ENCODE measurements around the gene TMC2.

TMC2 gene

DNA sequence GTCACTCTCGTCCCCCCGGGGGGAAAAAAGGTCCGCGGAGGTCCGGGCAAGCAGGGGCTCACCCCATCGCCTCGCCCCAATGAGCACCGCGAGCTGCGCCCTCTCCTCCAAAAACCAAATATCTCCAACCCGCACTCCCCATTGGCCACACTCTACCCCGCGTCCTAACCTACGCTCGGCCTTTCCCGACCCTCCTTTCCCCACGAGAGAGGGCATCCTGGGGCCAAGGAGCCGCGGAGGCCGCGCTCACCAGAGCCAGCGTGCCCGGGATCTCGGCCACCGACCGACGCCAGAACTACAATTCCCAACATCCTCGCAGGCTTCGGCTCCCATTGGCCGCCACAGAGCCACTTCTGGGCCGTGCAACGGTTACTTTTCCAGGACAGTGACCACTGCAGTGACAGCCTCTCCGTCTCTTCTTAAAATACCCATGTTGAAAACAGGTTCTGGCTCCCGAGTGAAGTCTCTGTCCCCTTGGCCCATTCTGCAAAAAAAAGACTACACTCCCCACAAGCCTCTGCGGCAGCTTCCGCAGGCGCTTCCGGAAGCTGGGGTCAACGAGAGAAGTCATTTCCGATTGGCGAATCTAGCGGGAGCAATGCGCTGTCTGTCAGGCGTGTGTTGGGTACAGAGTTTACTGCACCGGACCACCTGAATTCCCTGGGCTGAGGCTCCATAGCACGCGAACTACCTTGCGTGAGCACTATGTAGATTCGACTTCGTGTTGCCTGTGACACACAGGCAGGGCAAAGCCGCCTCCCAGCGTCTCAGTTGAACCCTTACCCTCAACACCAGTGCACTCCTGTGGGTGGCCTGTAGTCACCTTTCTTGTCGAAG is 27.5 kb upstream of the TMC2 start, which contains the start of gene ZNF343:
ZNF343 (minus strand) TSS at position 285 of the 837 bp plus-strand sequence. CDS start 15,020 bp downstream, outside the sequence.
- TF ChIP-seq, protein P1, sequence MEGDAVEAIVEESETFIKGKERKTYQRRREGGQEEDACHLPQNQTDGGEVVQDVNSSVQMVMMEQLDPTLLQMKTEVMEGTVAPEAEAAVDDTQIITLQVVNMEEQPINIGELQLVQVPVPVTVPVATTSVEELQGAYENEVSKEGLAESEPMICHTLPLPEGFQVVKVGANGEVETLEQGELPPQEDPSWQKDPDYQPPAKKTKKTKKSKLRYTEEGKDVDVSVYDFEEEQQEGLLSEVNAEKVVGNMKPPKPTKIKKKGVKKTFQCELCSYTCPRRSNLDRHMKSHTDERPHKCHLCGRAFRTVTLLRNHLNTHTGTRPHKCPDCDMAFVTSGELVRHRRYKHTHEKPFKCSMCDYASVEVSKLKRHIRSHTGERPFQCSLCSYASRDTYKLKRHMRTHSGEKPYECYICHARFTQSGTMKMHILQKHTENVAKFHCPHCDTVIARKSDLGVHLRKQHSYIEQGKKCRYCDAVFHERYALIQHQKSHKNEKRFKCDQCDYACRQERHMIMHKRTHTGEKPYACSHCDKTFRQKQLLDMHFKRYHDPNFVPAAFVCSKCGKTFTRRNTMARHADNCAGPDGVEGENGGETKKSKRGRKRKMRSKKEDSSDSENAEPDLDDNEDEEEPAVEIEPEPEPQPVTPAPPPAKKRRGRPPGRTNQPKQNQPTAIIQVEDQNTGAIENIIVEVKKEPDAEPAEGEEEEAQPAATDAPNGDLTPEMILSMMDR (IDR thresholded peaks at IDR 0.05; ENCODE audit: low read depth, low read length), result peak; percentile 14; the same call in 1 of the 2 replicates
- H3K36me3 ChIP-seq, result no peaks in the 10 kb centered on the region
- H3K4me3 ChIP-seq (ENCODE audit: low read depth, low read length), result peak within 1 kb of the TSS; percentile 87
- no peaks in the 10 kb centered on the region for H3K9me3 ChIP-seq (ENCODE audit: severe bottlenecking)
- peak; percentile 76 for DNase-seq
- H3K27me3 ChIP-seq (ENCODE audit: insufficient read depth, low read depth, severe bottlenecking), result no peaks in the 10 kb centered on the region
- peak within 1 kb of the TSS; percentile 92 for H3K27ac ChIP-seq

DNA sequence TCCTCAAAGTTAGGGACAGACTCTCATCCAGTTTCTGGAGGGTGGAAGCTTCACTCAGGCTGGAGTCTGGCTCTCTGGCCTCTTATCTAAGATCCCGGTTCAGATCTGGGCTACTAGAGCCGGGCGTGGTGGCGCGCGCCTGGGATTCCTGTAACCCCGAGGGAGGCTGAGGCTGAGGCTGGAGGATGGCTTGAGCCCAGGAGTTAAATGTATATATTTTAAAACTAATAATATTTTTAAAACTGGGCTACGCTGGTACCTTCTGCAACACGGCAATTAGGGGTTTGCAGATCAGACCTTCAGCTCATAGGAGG is 26.9 kb upstream of the TMC2 start:
- H3K4me3 ChIP-seq (ENCODE audit: low read depth, low read length), result peak overlapping the region; percentile 87
- no peaks in the 10 kb centered on the region for H3K9me3 ChIP-seq (ENCODE audit: severe bottlenecking)
- DNase-seq, result no peak
- no peaks in the 10 kb centered on the region for H3K36me3 ChIP-seq
- H3K27me3 ChIP-seq (ENCODE audit: insufficient read depth, low read depth, severe bottlenecking), result no peaks in the 10 kb centered on the region
- peak overlapping the region; percentile 92 for H3K27ac ChIP-seq
- TF ChIP-seq, protein P1 (IDR thresholded peaks at IDR 0.05; ENCODE audit: low read depth, low read length), result no peak

DNA sequence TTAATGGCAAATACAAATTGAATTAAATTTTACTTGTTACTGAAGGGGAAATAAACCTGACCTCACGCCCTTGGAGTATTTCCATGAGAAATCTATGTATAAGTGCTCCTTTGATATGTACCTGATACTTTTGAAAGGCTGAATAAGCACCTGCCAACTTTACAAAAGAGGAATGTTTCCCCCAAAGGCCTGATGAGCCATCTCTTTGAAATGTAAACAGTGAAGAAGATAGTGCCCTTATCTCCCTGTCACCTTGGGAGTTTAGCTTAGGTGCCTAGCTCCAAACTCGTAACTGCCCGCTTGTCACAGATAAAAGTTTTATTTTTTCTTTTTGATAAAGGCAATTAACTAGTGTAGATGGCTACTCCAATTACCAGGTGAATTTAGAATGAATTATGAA is 26.6 kb upstream of the TMC2 start:
- Histone ChIP-seq H3K4me3 (ENCODE audit: low read depth, low read length) (no peak overlapping the region), H3K36me3 (no peaks in the 10 kb centered on the region), H3K27me3 (ENCODE audit: insufficient read depth, low read depth, severe bottlenecking) (no peaks in the 10 kb centered on the region), H3K27ac (no peak overlapping the region), H3K9me3 (ENCODE audit: severe bottlenecking) (no peaks in the 10 kb centered on the region)
- no peak for DNase-seq
- TF ChIP-seq, protein P1 (IDR thresholded peaks at IDR 0.05; ENCODE audit: low read depth, low read length), result no peak

DNA sequence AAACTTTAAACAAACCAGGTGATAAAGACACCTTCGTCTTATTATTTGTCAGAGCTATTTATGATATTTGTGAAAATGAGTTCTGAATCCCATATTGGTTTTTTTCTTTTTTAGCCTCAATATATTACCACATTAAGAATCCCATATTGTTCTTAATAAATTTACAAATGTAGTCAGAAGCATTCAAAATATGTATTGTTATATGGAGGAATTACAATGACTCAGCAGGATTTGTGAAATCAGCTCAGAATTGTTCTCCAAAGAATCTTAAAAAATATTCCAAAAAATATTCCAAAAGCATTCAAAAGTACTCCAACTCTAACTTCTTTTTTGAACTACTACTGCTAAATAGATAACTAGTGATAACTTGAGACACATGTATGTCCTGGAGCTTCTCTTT is 21.2 kb upstream of the TMC2 start:
- no peak overlapping the region for H3K4me3 ChIP-seq (ENCODE audit: low read depth, low read length)
- no peak for DNase-seq
- H3K27ac ChIP-seq, result no peak overlapping the region
- TF ChIP-seq, protein P1 (IDR thresholded peaks at IDR 0.05; ENCODE audit: low read depth, low read length), result no peak
- no peaks in the 10 kb centered on the region for H3K9me3 ChIP-seq (ENCODE audit: severe bottlenecking)
- H3K36me3 ChIP-seq, result no peaks in the 10 kb centered on the region
- no peaks in the 10 kb centered on the region for H3K27me3 ChIP-seq (ENCODE audit: insufficient read depth, low read depth, severe bottlenecking)

DNA sequence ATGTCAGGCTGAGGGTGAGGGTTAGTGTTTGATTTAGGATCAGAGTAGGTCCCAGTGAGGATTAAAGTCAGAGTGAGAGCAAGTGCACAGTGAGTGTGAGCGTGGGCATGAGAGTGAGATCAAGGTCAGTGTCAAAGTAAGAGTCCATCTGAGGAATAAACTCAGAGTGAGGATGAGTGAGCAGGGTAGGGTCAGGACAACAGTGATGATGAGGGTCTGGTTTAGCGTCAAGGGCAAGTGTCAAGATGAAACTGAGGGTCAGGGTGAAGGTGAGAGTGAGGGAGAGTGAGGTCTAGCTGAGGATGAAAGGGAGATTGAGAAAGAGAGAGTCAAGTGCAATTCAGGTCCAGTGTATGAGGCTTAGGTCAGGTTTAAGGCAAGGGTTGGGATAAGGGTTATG is 20.0 kb upstream of the TMC2 start:
- H3K4me3 ChIP-seq (ENCODE audit: low read depth, low read length), result no peak overlapping the region
- no peaks in the 10 kb centered on the region for H3K9me3 ChIP-seq (ENCODE audit: severe bottlenecking)
- no peak for DNase-seq
- no peaks in the 10 kb centered on the region for H3K36me3 ChIP-seq
- H3K27ac ChIP-seq, result no peak overlapping the region
- TF ChIP-seq, protein P1 (IDR thresholded peaks at IDR 0.05; ENCODE audit: low read depth, low read length), result no peak
- no peaks in the 10 kb centered on the region for H3K27me3 ChIP-seq (ENCODE audit: insufficient read depth, low read depth, severe bottlenecking)

DNA sequence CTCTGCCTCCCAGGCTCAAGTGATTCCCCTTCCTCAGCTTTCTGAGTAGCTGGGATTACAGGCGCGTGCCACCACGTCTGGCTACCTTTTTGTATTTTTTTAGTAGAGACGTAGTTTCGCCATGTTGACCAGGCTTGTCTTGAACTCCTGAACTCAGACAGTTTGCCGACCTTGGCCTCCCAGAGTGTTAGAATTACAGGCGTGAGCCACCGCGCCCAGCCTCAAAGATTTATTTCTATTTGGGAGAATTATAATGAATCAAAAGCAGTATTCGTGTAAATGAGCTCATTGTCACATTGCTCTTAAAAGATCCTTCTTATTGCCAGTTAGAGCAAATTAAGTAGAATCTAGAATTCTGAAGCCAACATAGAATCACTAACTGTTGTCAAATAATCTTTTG is 18.3 kb upstream of the TMC2 start:
- Histone ChIP-seq H3K27me3 (ENCODE audit: insufficient read depth, low read depth, severe bottlenecking) (no peaks in the 10 kb centered on the region), H3K27ac (no peak overlapping the region), H3K36me3 (no peaks in the 10 kb centered on the region), H3K4me3 (ENCODE audit: low read depth, low read length) (no peak overlapping the region), H3K9me3 (ENCODE audit: severe bottlenecking) (no peaks in the 10 kb centered on the region)
- TF ChIP-seq, protein P1 (IDR thresholded peaks at IDR 0.05; ENCODE audit: low read depth, low read length), result no peak
- DNase-seq, result no peak

Measured in WERI-Rb-1 (cell line).